A204.1 (cell line): ENCODE data around the gene CCDC69.
"Not testable (repeated sequence)": the region's sequence is repeated elsewhere in the genome, so short reads cannot be mapped to it uniquely, and the experiment has no call there.

Source experiments
- FAIRE-seq: peaks from 2 replicates; lab custom pipeline; 2012; peaks lifted over from hg19 to GRCh38; lab: Jason Lieb, UNC

The CCDC69 gene, protein sequence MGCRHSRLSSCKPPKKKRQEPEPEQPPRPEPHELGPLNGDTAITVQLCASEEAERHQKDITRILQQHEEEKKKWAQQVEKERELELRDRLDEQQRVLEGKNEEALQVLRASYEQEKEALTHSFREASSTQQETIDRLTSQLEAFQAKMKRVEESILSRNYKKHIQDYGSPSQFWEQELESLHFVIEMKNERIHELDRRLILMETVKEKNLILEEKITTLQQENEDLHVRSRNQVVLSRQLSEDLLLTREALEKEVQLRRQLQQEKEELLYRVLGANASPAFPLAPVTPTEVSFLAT

GRCh38 chr5:151223447-151224264 is at the start of gene CCDC69:
TSS of gene CCDC69 (minus strand) at chr5:151224092. CDS start at chr5:151223970, 122 bp downstream.
- no peak for FAIRE-seq

DNA sequence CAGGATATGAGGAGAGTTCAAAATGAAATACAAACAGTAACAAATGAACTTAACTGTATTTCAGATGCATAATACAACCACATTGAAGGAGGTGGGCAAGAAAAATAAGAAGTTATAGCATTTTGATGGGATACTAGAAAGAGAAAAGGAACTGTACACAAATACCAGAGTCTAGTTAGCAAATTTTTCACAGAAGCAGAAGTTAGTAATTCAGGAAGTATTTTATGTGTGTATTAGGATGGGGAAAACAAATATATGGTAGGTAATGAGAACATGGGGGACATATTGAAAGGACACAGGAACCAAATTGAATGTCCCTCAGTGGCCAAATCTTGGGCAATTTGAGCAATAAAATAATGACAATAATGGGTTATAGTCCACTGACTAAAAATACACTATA is 47.4 kb upstream of the CCDC69 start:
- no peak for FAIRE-seq

- no peak for FAIRE-seq
Observed at GRCh38 chr5:151270599-151270998, 46.7 kb upstream of the CCDC69 start.

- no peak for FAIRE-seq
Observed at GRCh38 chr5:151267491-151268260, 43.8 kb upstream of the CCDC69 start.

GRCh38 chr5:151264113-151264512 is 40.2 kb upstream of the CCDC69 start:
- no peak for FAIRE-seq

- FAIRE-seq: no peak
Observed at GRCh38 chr5:151262532-151262931, 38.6 kb upstream of the CCDC69 start.

DNA sequence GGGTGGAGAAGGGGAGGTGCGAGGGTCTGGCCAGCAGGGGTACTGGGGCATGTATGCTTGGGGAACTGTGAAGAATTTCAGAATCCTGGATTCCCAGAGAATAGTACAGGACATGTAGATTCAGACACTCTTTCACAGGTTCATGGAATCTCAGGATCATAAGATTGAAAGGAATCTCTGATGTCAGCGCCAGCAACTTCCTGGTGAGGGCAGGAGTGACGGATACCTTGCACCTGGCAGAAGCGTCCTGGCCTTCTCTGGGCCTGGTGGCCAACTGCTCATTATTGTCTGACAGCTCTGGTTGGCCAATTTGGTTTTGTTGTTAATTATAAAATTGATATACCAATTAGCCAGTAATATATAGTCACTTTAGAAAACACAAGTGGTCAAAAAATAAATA is 36.0 kb upstream of the CCDC69 start:
- no peak for FAIRE-seq

- FAIRE-seq: no peak
Observed at GRCh38 chr5:151258816-151259215, 34.9 kb upstream of the CCDC69 start.

DNA sequence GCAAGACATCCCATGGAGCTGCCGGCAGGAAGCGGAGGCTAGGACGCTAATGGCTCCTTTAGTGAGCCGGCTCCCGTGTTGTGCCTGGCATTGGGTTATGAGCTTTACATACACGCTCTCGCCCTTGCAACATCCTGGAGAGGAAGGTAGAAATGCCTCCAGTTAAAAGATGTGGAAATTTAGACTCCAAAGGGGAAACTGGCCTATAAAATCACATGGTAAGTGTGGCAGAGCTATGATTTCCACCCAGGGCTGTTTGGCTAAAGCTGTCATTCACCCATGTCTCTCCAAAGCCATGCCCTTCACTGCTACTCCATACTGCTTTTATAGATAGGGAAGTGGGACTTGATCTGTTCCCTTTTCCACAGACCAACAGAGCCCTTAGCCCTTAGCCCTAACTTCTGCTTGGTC is 34.3 kb upstream of the CCDC69 start:
- no peak for FAIRE-seq

DNA sequence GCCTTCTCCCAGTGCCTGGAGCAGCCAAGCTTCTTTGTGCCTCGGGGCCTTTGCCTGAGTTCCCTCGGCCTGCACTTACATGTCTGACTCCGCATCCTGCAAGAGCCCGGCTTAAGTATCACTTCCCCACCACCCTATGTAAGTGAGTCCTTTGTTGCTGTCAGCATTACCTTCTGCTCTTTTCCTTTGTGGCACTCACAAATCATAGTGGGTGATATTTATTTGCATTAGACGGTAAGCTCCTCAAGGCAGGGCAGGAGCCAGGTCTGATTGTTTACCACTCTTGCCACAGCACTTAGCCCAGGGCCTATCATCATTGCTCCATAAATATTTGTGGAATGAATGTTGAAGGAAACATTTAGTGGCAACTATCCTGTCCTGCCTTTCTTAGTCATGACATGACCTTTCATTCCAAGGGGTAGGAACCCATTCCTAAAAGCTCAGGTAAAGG is 33.9 kb upstream of the CCDC69 start:
- no peak for FAIRE-seq

- no peak for FAIRE-seq
Observed at GRCh38 chr5:151255621-151256286, 31.9 kb upstream of the CCDC69 start.

GRCh38 chr5:151254990-151255389 is 31.1 kb upstream of the CCDC69 start:
- FAIRE-seq: not testable (repeated sequence)

- FAIRE-seq: no peak
Observed at GRCh38 chr5:151254556-151254955, 30.7 kb upstream of the CCDC69 start.

- FAIRE-seq: no peak
Observed at GRCh38 chr5:151253605-151253950, 29.7 kb upstream of the CCDC69 start.

- peak; percentile 98 for FAIRE-seq
Observed at GRCh38 chr5:151252762-151253604, 29.1 kb upstream of the CCDC69 start, which contains the start of gene GM2A. TSS of gene GM2A (plus strand) at chr5:151253185. CDS start at chr5:151253217, 32 bp downstream.

DNA sequence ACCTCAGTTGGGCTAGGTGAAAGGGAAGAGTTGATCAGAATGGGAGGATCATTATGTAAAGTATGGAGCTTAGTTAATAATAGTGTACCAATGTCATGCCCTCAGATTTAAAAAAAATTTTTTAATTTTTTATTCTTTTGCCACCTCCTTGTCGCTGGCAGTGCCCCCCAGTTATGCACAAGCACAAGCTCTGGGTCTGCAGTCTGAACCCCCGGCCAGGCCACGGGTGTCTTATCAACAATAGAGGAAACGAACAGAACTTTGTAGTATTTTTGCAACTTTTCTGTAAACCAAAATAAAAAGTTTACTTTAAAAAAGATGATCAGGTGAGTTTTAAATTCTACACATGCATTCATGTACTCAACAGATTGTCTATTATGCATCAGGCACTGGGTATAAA is 27.7 kb upstream of the CCDC69 start:
- FAIRE-seq: no peak

DNA sequence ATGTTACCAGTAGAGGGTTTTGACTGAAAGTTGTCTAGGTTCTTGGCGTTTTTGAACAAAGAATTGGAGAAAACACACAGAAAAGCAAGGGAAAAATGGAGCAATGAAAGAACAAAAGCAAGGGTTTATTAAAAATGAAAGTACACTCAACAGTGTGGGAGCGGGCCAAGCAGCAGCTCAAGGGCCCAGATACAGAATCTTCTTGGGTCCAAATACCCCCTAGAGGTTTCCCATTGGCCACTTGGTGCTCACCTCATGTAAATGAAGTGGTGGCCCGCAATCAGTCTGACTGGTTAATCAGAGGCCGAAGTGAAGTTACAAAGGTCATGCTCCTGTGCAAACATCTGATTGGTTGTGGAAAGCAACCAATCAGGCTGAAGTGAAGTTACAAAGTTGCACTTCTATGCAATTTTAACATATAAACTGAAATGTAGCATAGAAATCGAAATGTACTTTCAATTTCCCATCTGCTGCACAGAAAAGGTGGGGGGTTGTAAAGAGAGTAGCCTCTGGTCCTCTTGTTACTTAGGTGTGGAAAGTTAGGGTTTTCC is 27.2 kb upstream of the CCDC69 start:
- no peak for FAIRE-seq

DNA sequence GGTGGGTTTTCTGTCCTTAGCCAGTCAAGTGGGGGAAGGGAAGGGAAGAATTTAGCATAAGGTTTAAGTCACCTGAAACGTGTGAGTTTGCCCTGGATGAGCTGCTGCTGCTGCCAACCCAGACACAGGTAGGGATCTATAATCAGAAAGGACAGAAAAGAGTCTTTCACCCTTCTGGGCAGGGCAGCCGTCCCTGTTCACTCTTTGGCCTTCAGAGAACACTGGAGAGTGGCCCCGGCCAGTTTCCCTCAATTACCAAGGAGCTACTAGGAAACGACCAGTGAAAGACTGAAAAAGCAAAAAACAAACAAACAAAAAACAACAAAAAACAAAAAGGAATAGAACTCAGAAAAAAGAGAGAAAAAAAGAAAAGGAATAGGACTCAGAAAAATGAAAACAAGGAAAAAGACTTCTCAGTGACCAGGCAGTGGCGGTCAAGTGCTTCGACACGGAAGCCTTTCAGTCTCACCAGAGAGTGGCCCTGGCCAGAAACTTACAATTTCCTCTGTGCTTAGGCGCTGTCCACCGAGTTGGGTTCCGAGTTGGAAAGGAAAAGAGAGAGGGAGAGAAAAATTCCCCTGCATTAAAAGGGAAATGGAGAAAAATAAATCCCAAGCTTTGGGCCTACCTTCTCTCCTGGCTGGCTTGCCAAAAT is 26.6 kb upstream of the CCDC69 start:
- FAIRE-seq: no peak

GRCh38 chr5:151249281-151249680 is 25.4 kb upstream of the CCDC69 start:
- FAIRE-seq: no peak

DNA sequence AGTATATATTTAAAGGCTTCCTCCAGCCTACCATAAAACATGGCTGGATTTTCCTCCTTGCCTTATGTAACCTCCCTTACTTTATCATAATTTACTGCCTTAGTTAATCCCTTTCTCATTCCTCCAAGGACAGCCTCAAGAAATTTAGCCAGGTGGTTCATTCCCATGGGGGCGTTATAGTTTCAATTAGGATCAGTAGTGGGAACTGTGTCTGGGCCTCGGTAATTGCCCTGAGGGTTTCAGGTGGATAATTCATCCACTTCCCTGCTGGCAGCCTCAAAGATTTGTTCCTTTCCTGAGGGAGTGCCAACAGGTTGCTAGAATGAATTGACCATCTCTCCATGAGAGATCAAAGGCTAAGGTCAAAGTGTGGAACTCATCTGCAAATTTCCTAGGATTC is 24.8 kb upstream of the CCDC69 start:
- FAIRE-seq: no peak
